Naive thymus-derived CD4-positive, alpha-beta T cell (primary cell): ENCODE measurements around the gene CCDC69. TPM values are rescaled to one million over a fixed set of nuclear protein-coding genes. Genes with fewer than 3 reads are reported as not detected.
A peak's percentile ranks its signal among the peaks of the same experiment; 100 is the strongest.

Experiments
- ATAC-seq: fragments of 150-1000 bp; cut with Tn5 transposase; 2 replicates; pipeline ENCODE4 v1.10.0; 2021; ENCODE audit warnings: mild to moderate bottlenecking, moderate library complexity
- CTCF ChIA-PET: fragments of 350-600 bp; sonication (Branson Sonifier 250); formaldehyde crosslinking; loops from one replicate; lab custom pipeline; 2021; ENCODE audit warnings: antibody characterized with exemption; lab: Charles Lee
- POLR2A ChIA-PET: fragments of 350-600 bp; sonication (Branson Sonifier 250); formaldehyde crosslinking; loops from one replicate; lab custom pipeline; 2021; ENCODE audit warnings: antibody characterized with exemption, inconsistent platforms; lab: Charles Lee
- DNase-seq, 9 donors: peaks; one replicate each; pipeline versions ENCODE4 v3.0.0 to v3.0.0-alpha.2; 2020 to 2022; ENCODE audit warnings: mixed read lengths in 1 of 9
- H3K27ac ChIP-seq: one replicate; pipeline ENCODE4 v1.7.0; 2013; ENCODE audit warnings: mild to moderate bottlenecking, low read depth, low read length, moderate library complexity
- H3K27me3 ChIP-seq, 2 donors: one replicate each; pipeline ENCODE4 v1.7.0; 2013; ENCODE audit warnings: low read length in 2 of 2, mild to moderate bottlenecking in 2 of 2, moderate library complexity in 2 of 2; ENCODE audit not compliant: control insufficient read depth in 2 of 2, insufficient read depth in 2 of 2
- H3K36me3 ChIP-seq, 3 experiments: 1 replicate in 2 of 3; 2 replicates in 1 of 3; pipeline ENCODE4 v1.7.0; 2013; ENCODE audit warnings: low read length in 3 of 3, mild to moderate bottlenecking in 3 of 3, moderate library complexity in 1 of 3; ENCODE audit not compliant: insufficient read depth in 3 of 3, control insufficient read depth in 2 of 3
- H3K4me1 ChIP-seq, 2 donors: one replicate each; pipeline ENCODE4 v1.7.0; 2013; ENCODE audit warnings: low read length in 2 of 2, mild to moderate bottlenecking in 2 of 2, moderate library complexity in 1 of 2; ENCODE audit not compliant: control insufficient read depth in 2 of 2, insufficient read depth in 2 of 2
- H3K4me3 ChIP-seq: 2 replicates; pipeline ENCODE4 v1.7.0; 2013; ENCODE audit warnings: mild to moderate bottlenecking, low read length
- H3K9me3 ChIP-seq, 3 experiments: 1 replicate in 2 of 3; 2 replicates in 1 of 3; pipeline ENCODE4 v1.7.0; 2013; ENCODE audit warnings: low read length in 3 of 3; ENCODE audit not compliant: control insufficient read depth in 2 of 3
- H3K27ac Mint-ChIP-seq, 9 donors: one replicate each; pipeline ENCODE4 v1.8.0; 2020 to 2022; ENCODE audit warnings: mixed read lengths in 9 of 9, mild to moderate bottlenecking in 8 of 9, moderate library complexity in 5 of 9, inconsistent platforms in 2 of 9
- H3K27me3 Mint-ChIP-seq, 5 donors: one replicate each; pipeline ENCODE4 v1.8.0; 2021 to 2022; ENCODE audit warnings: mixed read lengths in 5 of 5, mild to moderate bottlenecking in 1 of 5
- H3K36me3 Mint-ChIP-seq, 5 donors: one replicate each; pipeline ENCODE4 v1.8.0; 2020 to 2022; ENCODE audit warnings: mixed read lengths in 5 of 5, mild to moderate bottlenecking in 3 of 5, inconsistent platforms in 1 of 5
- H3K4me1 Mint-ChIP-seq, 7 donors: one replicate each; pipeline ENCODE4 v1.8.0; 2020 to 2022; ENCODE audit warnings: mixed read lengths in 7 of 7, mild to moderate bottlenecking in 3 of 7, inconsistent platforms in 1 of 7
- H3K4me3 Mint-ChIP-seq, 10 donors: one replicate each; pipeline ENCODE4 v1.8.0; 2020 to 2022; ENCODE audit warnings: mild to moderate bottlenecking in 10 of 10, mixed read lengths in 10 of 10, moderate library complexity in 6 of 10, inconsistent platforms in 2 of 10
- H3K9me3 Mint-ChIP-seq, 11 donors: one replicate each; pipeline ENCODE4 v1.8.0; 2020 to 2022; ENCODE audit warnings: mixed read lengths in 11 of 11, mild to moderate bottlenecking in 4 of 11, inconsistent platforms in 1 of 11, moderate library complexity in 1 of 11
- intact Hi-C, 2 donors: fragments of 100-400 bp; cut with micrococcal nuclease; formaldehyde crosslinking; loops; one replicate each; pipeline ENCODE4 v1.15.1; 2023
- polyA plus RNA-seq, 2 donors: library from polyadenylated mRNA; unstranded; fragments of 300-500 nt; fragmentation: Illumina TruSeq; gene quantifications; one replicate each; pipeline ENCODE4 v1.2.3, GENCODE V29; 2021
- total RNA-seq, 6 experiments: library from RNA in 5 of 6; stranded (reverse) in 5 of 6; gene quantifications; 1 replicate in 5 of 6; 2 replicates in 1 of 6; pipeline ENCODE4 v1.2.3 and lab custom pipeline; 2021 to 2026

CCDC69 gene
- total and polyA plus RNA-seq, 7 experiments from 2014 or later: 63.6 to 112 (median 94.1) TPM

DNA sequence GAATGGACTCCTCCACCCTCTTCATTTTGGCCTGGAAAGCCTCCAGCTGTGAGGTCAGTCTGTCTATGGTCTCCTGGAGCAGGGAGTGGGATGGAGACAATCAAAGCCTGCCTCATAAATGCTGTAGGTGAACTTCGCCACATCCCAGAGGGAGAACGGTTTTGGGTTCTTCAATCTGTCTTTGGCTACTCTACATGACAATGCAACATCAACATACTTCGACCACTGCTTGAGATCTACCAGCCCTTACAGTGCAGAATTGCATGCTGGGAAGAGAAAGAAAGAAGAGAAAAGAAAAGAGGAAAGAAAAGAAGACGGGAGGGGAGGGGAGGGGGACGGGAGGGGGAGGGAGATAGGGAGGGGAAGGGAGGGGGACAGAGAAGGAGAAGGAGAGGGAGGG lies 37.8 kb downstream of the CCDC69 start:
- ATAC-seq (no peak), DNase-seq (no peak)
- intact Hi-C loops: no loop called here
- Mint-ChIP-seq H3K4me3 (no peak overlapping the region), H3K27ac (peak overlapping the region in 6 of 9 donors; percentile 16 to 86 (median 44)), H3K4me1 (peaks cover 8 to 44% (median 28%) of the 10 kb centered on the region in 7 donors), H3K27me3 (no peaks in the 10 kb centered on the region), H3K9me3 (peaks cover 0 to 26% (median 13%) of the 10 kb centered on the region in 11 donors), H3K36me3 (peaks cover 27 to 76% (median 51%) of the 10 kb centered on the region in 5 donors)
- H3K27me3 ChIP-seq: no peaks in the 10 kb centered on the region
- no peak overlapping the region for H3K4me3 ChIP-seq
- ChIA-PET POLR2A (no interaction called here), CTCF (no interaction called here)
- no peak overlapping the region for H3K27ac ChIP-seq
- H3K36me3 ChIP-seq: peaks cover 23 to 80% (median 31%) of the 10 kb centered on the region in 3 experiments
- H3K4me1 ChIP-seq: peaks cover 0 to under 1% of the 10 kb centered on the region in 2 donors
- no peaks in the 10 kb centered on the region for H3K9me3 ChIP-seq

DNA sequence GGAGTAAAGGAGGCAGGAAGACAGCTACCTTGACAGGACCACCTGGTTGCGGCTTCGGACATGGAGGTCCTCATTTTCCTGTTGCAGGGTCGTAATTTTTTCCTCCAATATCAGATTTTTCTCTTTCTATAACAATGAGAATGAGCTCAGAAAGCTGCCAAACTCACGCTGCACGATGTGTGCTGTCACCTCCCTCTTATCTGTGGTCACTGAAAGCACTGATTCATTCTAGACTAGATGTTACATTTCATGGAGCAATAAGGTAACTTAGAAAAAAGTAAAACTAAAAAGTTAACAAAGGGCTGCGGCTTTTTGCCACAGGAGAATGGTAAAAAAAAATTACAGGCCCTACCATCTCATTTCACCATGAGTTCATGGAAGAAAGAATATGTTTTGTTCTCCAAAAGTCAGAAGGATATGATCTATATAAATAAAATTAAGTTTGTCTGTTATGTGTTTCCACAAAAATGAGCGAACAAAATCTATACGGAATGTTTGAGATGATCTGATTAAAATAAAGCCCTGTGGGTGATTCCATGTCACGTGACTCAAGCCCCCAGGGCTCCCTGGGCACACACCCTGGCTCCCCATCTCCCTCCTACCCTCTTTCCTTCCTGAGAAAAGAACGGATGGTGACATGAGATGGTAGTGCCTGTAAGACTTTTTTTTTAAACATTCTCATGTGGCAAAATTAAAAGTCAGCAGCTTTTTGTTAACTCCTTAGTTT lies 39.4 kb downstream of the CCDC69 start:
- Mint-ChIP-seq H3K9me3 (peaks cover 0 to 13% (median 6%) of the 10 kb centered on the region in 11 donors), H3K4me3 (no peak overlapping the region), H3K4me1 (peaks cover 8 to 29% (median 14%) of the 10 kb centered on the region in 7 donors), H3K27ac (peak overlapping the region in 3 of 9 donors; percentile 28 to 65 (median 41)), H3K36me3 (peaks cover 14 to 69% (median 36%) of the 10 kb centered on the region in 5 donors), H3K27me3 (no peaks in the 10 kb centered on the region)
- no peaks in the 10 kb centered on the region for H3K9me3 ChIP-seq
- ChIA-PET POLR2A (interaction anchor here (0.6 to 1.2 kb wide), 4 partner anchors 17 to 386 kb away, joined by 3 to 4 read pairs (median 4); partner anchors contain the start of gene GM2A), CTCF (interaction anchor here (1.1 to 1.3 kb wide), 3 partner anchors 20 to 131 kb away, joined by 3 to 4 read pairs (median 3); no protein-coding TSS in a partner anchor)
- H3K4me3 ChIP-seq: no peak overlapping the region
- intact Hi-C loops: no loop called here
- ATAC-seq (no peak), DNase-seq (no peak)
- H3K27me3 ChIP-seq: no peaks in the 10 kb centered on the region
- no peaks in the 10 kb centered on the region for H3K4me1 ChIP-seq
- peaks cover 23 to 85% (median 31%) of the 10 kb centered on the region in 3 experiments for H3K36me3 ChIP-seq
- H3K27ac ChIP-seq: no peak overlapping the region

DNA sequence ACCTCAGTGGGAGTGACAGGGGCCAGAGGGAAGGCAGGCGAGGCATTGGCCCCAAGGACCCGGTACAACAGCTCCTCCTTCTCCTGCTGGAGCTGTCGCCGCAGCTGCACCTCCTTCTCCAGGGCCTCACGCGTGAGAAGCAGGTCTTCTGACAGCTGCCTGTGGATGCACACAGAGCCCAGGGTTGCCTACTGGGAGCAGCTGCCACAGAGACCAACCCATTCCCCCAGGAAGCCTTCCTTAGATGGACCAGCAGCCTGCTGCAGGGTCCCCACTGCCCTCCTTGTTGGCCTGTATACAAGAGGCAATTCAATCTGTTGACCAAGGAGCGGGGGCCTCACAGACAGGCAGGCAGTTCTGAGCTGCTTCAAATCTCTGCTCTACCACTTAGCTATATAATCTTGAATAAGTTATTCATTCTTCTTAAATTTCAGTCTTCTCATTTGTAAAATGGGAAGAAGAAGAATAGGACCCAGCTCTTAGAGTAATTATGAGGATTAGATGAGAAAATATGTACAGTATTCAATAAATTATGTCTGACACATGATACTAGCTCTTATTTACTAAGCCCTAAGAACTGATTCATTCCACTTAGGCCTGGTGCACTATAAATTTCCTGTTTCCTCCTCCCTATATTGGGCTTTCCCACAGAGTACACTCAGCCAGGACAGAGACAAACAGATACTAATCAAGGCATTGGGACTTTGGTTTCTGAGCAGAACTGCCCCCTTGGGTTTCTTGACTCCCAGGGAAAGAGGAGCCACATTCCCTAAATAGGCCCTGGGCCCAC lies 40.2 kb downstream of the CCDC69 start:
- Mint-ChIP-seq H3K36me3 (peaks cover 10 to 67% (median 34%) of the 10 kb centered on the region in 5 donors), H3K27ac (peak overlapping the region in 5 of 9 donors; percentile 6 to 74 (median 36)), H3K4me1 (peaks cover 8 to 22% (median 15%) of the 10 kb centered on the region in 7 donors), H3K9me3 (peaks cover 0 to 4% (median 0%) of the 10 kb centered on the region in 11 donors), H3K4me3 (no peak overlapping the region), H3K27me3 (no peaks in the 10 kb centered on the region)
- ChIA-PET POLR2A (interaction anchor here (0.6 to 1.2 kb wide), 3 partner anchors 16 to 91 kb away, joined by 4 read pairs; partner anchors contain the start of gene GM2A), CTCF (interaction anchor here (0.6 to 1.3 kb wide), 6 partner anchors 13 to 140 kb away, joined by 3 to 5 read pairs (median 3); no protein-coding TSS in a partner anchor)
- H3K36me3 ChIP-seq: peaks cover 23 to 90% (median 25%) of the 10 kb centered on the region in 3 experiments
- no peaks in the 10 kb centered on the region for H3K9me3 ChIP-seq
- no peak overlapping the region for H3K27ac ChIP-seq
- H3K27me3 ChIP-seq: no peaks in the 10 kb centered on the region
- DNase-seq (no peak), ATAC-seq (no peak)
- intact Hi-C loops: no loop called here
- no peaks in the 10 kb centered on the region for H3K4me1 ChIP-seq
- no peak overlapping the region for H3K4me3 ChIP-seq

DNA sequence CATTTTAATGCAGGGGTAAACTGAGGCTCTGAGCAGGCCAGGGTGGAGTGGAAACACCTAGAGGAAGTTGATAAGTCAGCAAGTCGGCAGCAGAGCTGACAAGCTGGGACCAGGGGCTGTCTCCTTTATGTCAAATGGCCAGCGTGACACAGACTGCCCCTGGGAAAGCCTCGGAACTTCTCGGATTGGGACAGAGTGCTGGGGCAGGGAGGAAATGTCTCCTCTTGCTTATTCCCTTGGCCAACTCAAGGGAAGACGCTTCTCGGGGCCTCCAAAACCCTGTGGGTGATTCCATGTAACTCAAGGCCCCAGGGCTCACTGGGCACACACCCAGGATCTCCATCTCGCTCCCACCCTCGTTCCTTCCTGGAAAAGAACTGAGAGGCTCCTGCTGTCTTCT lies 40.9 kb downstream of the CCDC69 start:
- Mint-ChIP-seq H3K27me3 (no peaks in the 10 kb centered on the region), H3K9me3 (peaks cover 0 to 3% (median 0%) of the 10 kb centered on the region in 11 donors), H3K36me3 (peaks cover 13 to 71% (median 33%) of the 10 kb centered on the region in 5 donors), H3K4me3 (no peak overlapping the region), H3K4me1 (peaks cover 8 to 24% (median 17%) of the 10 kb centered on the region in 7 donors), H3K27ac (peak overlapping the region in 1 of 9 donors; percentile 38)
- peaks cover 23 to 94% (median 25%) of the 10 kb centered on the region in 3 experiments for H3K36me3 ChIP-seq
- POLR2A ChIA-PET: interaction anchor here (0.5 to 1.2 kb wide), 3 partner anchors 15 to 70 kb away, joined by 4 read pairs; partner anchors contain the start of gene GM2A
- CTCF ChIA-PET: interaction anchor here (0.6 to 1.3 kb wide), 5 partner anchors 12 to 112 kb away, joined by 3 to 5 read pairs (median 3); no protein-coding TSS in a partner anchor
- DNase-seq: no peak
- H3K27ac ChIP-seq: no peak overlapping the region
- ATAC-seq: no peak
- no peaks in the 10 kb centered on the region for H3K4me1 ChIP-seq
- intact Hi-C loops: no loop called here
- no peaks in the 10 kb centered on the region for H3K27me3 ChIP-seq
- H3K4me3 ChIP-seq: no peak overlapping the region
- H3K9me3 ChIP-seq: no peaks in the 10 kb centered on the region

DNA sequence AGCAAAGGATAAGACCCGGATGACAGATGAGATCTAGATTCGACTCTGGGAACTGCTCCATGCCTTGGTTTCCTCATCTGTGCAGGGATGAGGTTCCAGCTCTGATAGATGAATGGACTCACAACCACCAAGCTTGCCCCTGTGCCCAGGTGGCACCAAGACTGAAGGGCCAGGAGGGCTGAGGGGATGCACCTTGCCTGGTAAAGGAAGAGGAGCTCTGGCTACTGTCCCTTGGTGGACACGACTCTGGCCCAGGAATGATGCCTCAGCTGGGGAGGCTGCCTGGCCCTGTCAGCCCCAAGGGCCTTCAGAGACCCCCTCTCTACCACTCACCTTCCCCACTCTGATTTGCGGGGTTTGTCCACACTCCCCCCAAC lies 41.4 kb downstream of the CCDC69 start:
- Mint-ChIP-seq H3K36me3 (peaks cover 15 to 70% (median 30%) of the 10 kb centered on the region in 5 donors), H3K4me1 (peaks cover 8 to 27% (median 19%) of the 10 kb centered on the region in 7 donors), H3K27ac (peak overlapping the region in 6 of 9 donors; percentile 32 to 89 (median 42)), H3K27me3 (no peaks in the 10 kb centered on the region), H3K4me3 (no peak overlapping the region), H3K9me3 (peaks cover 0 to 4% (median 0%) of the 10 kb centered on the region in 11 donors)
- ChIA-PET POLR2A (interaction anchor here (0.5 to 1.5 kb wide), 3 partner anchors 31 to 101 kb away, joined by 3 to 8 read pairs (median 4); no protein-coding TSS in a partner anchor), CTCF (interaction anchor here (0.6 kb wide), 1 partner anchor 113 kb away, joined by 5 read pairs; no protein-coding TSS in a partner anchor)
- Histone ChIP-seq H3K36me3 (peaks cover 23 to 93% (median 25%) of the 10 kb centered on the region in 3 experiments), H3K9me3 (no peaks in the 10 kb centered on the region), H3K27me3 (no peaks in the 10 kb centered on the region), H3K4me3 (no peak overlapping the region), H3K4me1 (no peaks in the 10 kb centered on the region), H3K27ac (no peak overlapping the region)
- DNase-seq (no peak), ATAC-seq (no peak)
- intact Hi-C loops: no loop called here
